ENCODE data around the gene KCNQ5. TPM values are rescaled to one million over a fixed set of nuclear protein-coding genes. Genes with fewer than 3 reads are reported as not detected.

The KCNQ5 gene
- total and polyA plus RNA-seq, 10 of the 15 experiments (the other 5 are each of a cell fraction or from before 2014, with no cell fraction given), result 0.60 to 16.2 (median 3.2) TPM

- ChIA-PET SMC1A (ENCODE audit: uncharacterized antibody, unreplicated experiment) (no interaction called here), CTCF (no interaction called here), POLR2A (no interaction called here), RAD21 (ENCODE audit: unreplicated experiment) (no interaction called here)
- intact Hi-C loops (cut with micrococcal nuclease; ENCODE audit: unreplicated experiment) (no loop called here), in situ Hi-C loops (cut with MboI) (no loop called here)
- H3K27ac ChIP-seq (ENCODE audit: control insufficient read depth, insufficient read depth), result no peak overlapping the region
- H3K4me2 ChIP-seq (ENCODE audit: control insufficient read depth, insufficient read depth), result no peak overlapping the region
- TF ChIP-seq SIN3A (IDR thresholded peaks at IDR 0.05; ENCODE audit: low read depth, low read length) (no peak), CTCF (IDR thresholded peaks at IDR 0.05 in 2 of 3, conservative IDR thresholded peaks at IDR 0.05 in 1 of 3; ENCODE audit: control insufficient read depth in 2 of 3, extremely low read depth in 1 of 3, insufficient read depth in 1 of 3, low read depth in 3 of 3, low read length in 3 of 3) (no peak), FOXK2 (IDR thresholded peaks at IDR 0.05) (no peak), ZNF274 (IDR thresholded peaks at IDR 0.05; ENCODE audit: insufficient read depth, insufficient read length) (no peak), FOXM1 (IDR thresholded peaks at IDR 0.05; ENCODE audit: low read depth, low read length) (no peak), MTA3 (IDR thresholded peaks at IDR 0.05; ENCODE audit: borderline replicate concordance, low read length) (no peak), SUZ12 (IDR thresholded peaks at IDR 0.05; ENCODE audit: unreplicated experiment) (no peak), CBX5 (IDR thresholded peaks at IDR 0.05; ENCODE audit: low read depth) (no peak), SREBF2 (IDR thresholded peaks at IDR 0.05; ENCODE audit: low read length) (no peak), NFYB (IDR thresholded peaks at IDR 0.05; ENCODE audit: insufficient read depth, low read depth, low read length) (no peak)
- no peaks in the 10 kb centered on the region for H4K20me1 ChIP-seq (ENCODE audit: control insufficient read depth, insufficient read depth)
- no TSS peak for BruUV-seq (replicated peaks)
- H3K9ac ChIP-seq (ENCODE audit: control insufficient read depth, insufficient read depth, low read length), result no peak overlapping the region
- no peak for ATAC-seq
- no peak for FAIRE-seq
- H3K4me1 ChIP-seq (ENCODE audit: control insufficient read depth, insufficient read depth, low read length), result peaks cover 28% of the 10 kb centered on the region
- H3K9me3 ChIP-seq (replicated peaks; ENCODE audit: control insufficient read depth, insufficient read depth, low read length), result no peaks in the 10 kb centered on the region; the same call in 1 of the 3 replicates
- no peak overlapping the region for H2AFZ ChIP-seq (ENCODE audit: control insufficient read depth, low read depth, low read length)
- peaks cover 7% of the 10 kb centered on the region for H3K79me2 ChIP-seq (ENCODE audit: control insufficient read depth, insufficient read depth, low read length)
- H3K4me3 ChIP-seq, result no peak overlapping the region
- H3K36me3 ChIP-seq (ENCODE audit: control insufficient read depth in 2 of 2, insufficient read depth in 2 of 2, low read length in 1 of 2), result no peaks in the 10 kb centered on the region
- no peak for DNase-seq (ENCODE audit: low read depth, low spot score)
- 96% methylated on average over 4 of the region's 4 CpGs for WGBS (ENCODE audit: insufficient coverage, insufficient replicate concordance, low lambda C conversion rate, missing lambda C conversion rate)
- H3K27me3 ChIP-seq (replicated peaks in 1 of 2; ENCODE audit: control insufficient read depth in 2 of 2, insufficient read depth in 2 of 2, low read length in 1 of 2), result no peaks in the 10 kb centered on the region
Measured at GRCh38 chr6:72738091-72738490, 116.2 kb downstream of the KCNQ5 start.

Measured in GM12878 (cell line).